HUES48 (cell line): Measurements from ENCODE around the gene IMMP2L.
"Not testable (repeated sequence)": the region's sequence is repeated elsewhere in the genome, so short reads cannot be mapped to it uniquely, and the experiment has no call there.

Experiments used
- H3K27ac ChIP-seq: one replicate; pipeline ENCODE4 v1.7.0; 2013; ENCODE audit warnings: low read depth, low read length, inconsistent platforms
- H3K27me3 ChIP-seq: 2 replicates; pipeline ENCODE4 v1.6.1; 2013; ENCODE audit warnings: mild to moderate bottlenecking, low read length; ENCODE audit not compliant: control insufficient read depth, insufficient read depth
- H3K36me3 ChIP-seq: 2 replicates; pipeline ENCODE4 v1.6.1; 2013; ENCODE audit warnings: low read length; ENCODE audit not compliant: control insufficient read depth, insufficient read depth
- H3K4me1 ChIP-seq: 2 replicates; pipeline ENCODE4 v1.6.1; 2013; ENCODE audit warnings: mild to moderate bottlenecking, low read length; ENCODE audit not compliant: control insufficient read depth, insufficient read depth
- H3K4me3 ChIP-seq: 2 replicates; pipeline ENCODE4 v1.5.1; 2013; ENCODE audit warnings: mild to moderate bottlenecking, low read depth, low read length
- H3K9ac ChIP-seq: 2 replicates; pipeline ENCODE4 v1.6.1; 2013; ENCODE audit warnings: mild to moderate bottlenecking, low read depth, low read length, moderate library complexity
- H3K9me3 ChIP-seq: 2 replicates; pipeline ENCODE4 v1.6.1; 2013; ENCODE audit warnings: low read length; ENCODE audit not compliant: control insufficient read depth, insufficient read depth

IMMP2L gene

GRCh38 chr7:111509288-111509687 lies 53.0 kb downstream of the IMMP2L start:
- H3K9me3 ChIP-seq = no peaks in the 10 kb centered on the region
- H3K27ac ChIP-seq = no peak overlapping the region
- H3K36me3 ChIP-seq = no peaks in the 10 kb centered on the region
- no peak overlapping the region for H3K9ac ChIP-seq
- H3K4me3 ChIP-seq = no peak overlapping the region
- H3K27me3 ChIP-seq = no peaks in the 10 kb centered on the region
- no peaks in the 10 kb centered on the region for H3K4me1 ChIP-seq

GRCh38 chr7:111508387-111508786 lies 53.9 kb downstream of the IMMP2L start:
- Histone ChIP-seq H3K27me3 (no peaks in the 10 kb centered on the region), H3K9me3 (no peaks in the 10 kb centered on the region), H3K4me1 (no peaks in the 10 kb centered on the region), H3K9ac (no peak overlapping the region), H3K27ac (no peak overlapping the region), H3K36me3 (no peaks in the 10 kb centered on the region), H3K4me3 (no peak overlapping the region)

GRCh38 chr7:111505422-111505821 lies 56.9 kb downstream of the IMMP2L start:
- not testable (repeated sequence) for H3K9ac ChIP-seq, H3K27me3 ChIP-seq, H3K4me1 ChIP-seq, H3K9me3 ChIP-seq, H3K36me3 ChIP-seq, H3K4me3 ChIP-seq, H3K27ac ChIP-seq

- H3K27me3 ChIP-seq, H3K4me1 ChIP-seq, H3K4me3 ChIP-seq, H3K36me3 ChIP-seq, H3K9me3 ChIP-seq, H3K9ac ChIP-seq, H3K27ac ChIP-seq: not testable (repeated sequence)
Observed at GRCh38 chr7:111501799-111502198, 60.5 kb downstream of the IMMP2L start.

GRCh38 chr7:111499027-111499426 lies 63.3 kb downstream of the IMMP2L start:
- Histone ChIP-seq H3K27ac (no peak overlapping the region), H3K4me3 (no peak overlapping the region), H3K27me3 (no peaks in the 10 kb centered on the region)

GRCh38 chr7:111498391-111499007 lies 63.8 kb downstream of the IMMP2L start:
- peaks cover 9% of the 10 kb centered on the region; the same call in 1 of the 2 replicates for H3K9me3 ChIP-seq
- H3K27me3 ChIP-seq = no peaks in the 10 kb centered on the region
- H3K27ac ChIP-seq = no peak overlapping the region
- no peak overlapping the region for H3K9ac ChIP-seq
- no peak overlapping the region for H3K4me3 ChIP-seq
- H3K36me3 ChIP-seq = no peaks in the 10 kb centered on the region
- no peaks in the 10 kb centered on the region for H3K4me1 ChIP-seq

More at GRCh38 chr7:111499027-111499426, 63.3 kb downstream of the IMMP2L start:
- no peaks in the 10 kb centered on the region for H3K4me1 ChIP-seq
- no peak overlapping the region for H3K9ac ChIP-seq
- no peaks in the 10 kb centered on the region for H3K36me3 ChIP-seq
- H3K9me3 ChIP-seq = peaks cover 9% of the 10 kb centered on the region; the same call in 1 of the 2 replicates

GRCh38 chr7:111495173-111495810 lies 67.0 kb downstream of the IMMP2L start:
- no peaks in the 10 kb centered on the region for H3K4me1 ChIP-seq
- no peak overlapping the region for H3K9ac ChIP-seq
- no peak overlapping the region for H3K27ac ChIP-seq
- no peak overlapping the region for H3K4me3 ChIP-seq
- no peaks in the 10 kb centered on the region for H3K36me3 ChIP-seq
- peaks cover 9% of the 10 kb centered on the region; the same call in 1 of the 2 replicates for H3K9me3 ChIP-seq
- H3K27me3 ChIP-seq = no peaks in the 10 kb centered on the region

GRCh38 chr7:111492234-111492633 lies 70.1 kb downstream of the IMMP2L start:
- H3K36me3 ChIP-seq = no peaks in the 10 kb centered on the region
- H3K9me3 ChIP-seq = no peaks in the 10 kb centered on the region
- H3K27ac ChIP-seq = no peak overlapping the region
- H3K9ac ChIP-seq = no peak overlapping the region
- H3K4me3 ChIP-seq = no peak overlapping the region
- no peaks in the 10 kb centered on the region for H3K4me1 ChIP-seq
- no peaks in the 10 kb centered on the region for H3K27me3 ChIP-seq

GRCh38 chr7:111486472-111487142 lies 75.7 kb downstream of the IMMP2L start:
- Histone ChIP-seq H3K36me3 (no peaks in the 10 kb centered on the region), H3K27ac (no peak overlapping the region), H3K4me1 (no peaks in the 10 kb centered on the region), H3K9ac (no peak overlapping the region), H3K27me3 (no peaks in the 10 kb centered on the region), H3K9me3 (no peaks in the 10 kb centered on the region), H3K4me3 (no peak overlapping the region)

- Histone ChIP-seq H3K4me1 (no peaks in the 10 kb centered on the region), H3K27me3 (no peaks in the 10 kb centered on the region), H3K27ac (no peak overlapping the region), H3K36me3 (no peaks in the 10 kb centered on the region), H3K4me3 (no peak overlapping the region), H3K9ac (no peak overlapping the region), H3K9me3 (no peaks in the 10 kb centered on the region)
Observed at GRCh38 chr7:111485701-111486380, 76.5 kb downstream of the IMMP2L start.

- Histone ChIP-seq H3K27ac (no peak overlapping the region), H3K9me3 (no peaks in the 10 kb centered on the region), H3K4me1 (no peaks in the 10 kb centered on the region), H3K27me3 (no peaks in the 10 kb centered on the region), H3K4me3 (no peak overlapping the region), H3K9ac (no peak overlapping the region), H3K36me3 (no peaks in the 10 kb centered on the region)
Observed at GRCh38 chr7:111483078-111483477, 79.2 kb downstream of the IMMP2L start.
